PC-9 (cell line): ENCODE results near the gene JUND. TPM values are rescaled to one million over a fixed set of nuclear protein-coding genes. Genes with fewer than 3 reads are reported as not detected.

Experiments used
- BruUV-seq: library from RNA; stranded (reverse); fragments of 400-500 nt; replicated peaks from 2 replicates; lab custom pipeline; 2021; lab: Mats Ljungman, UMichigan
- CTCF ChIA-PET: fragments of 300-600 bp; sonication (Branson Sonifier 250); formaldehyde crosslinking; loops from one replicate; lab custom pipeline; 2022; ENCODE audit warnings: antibody characterized with exemption; lab: Charles Lee
- POLR2A ChIA-PET: fragments of 300-600 bp; sonication (Branson Sonifier 250); formaldehyde crosslinking; loops from one replicate; lab custom pipeline; 2022; ENCODE audit warnings: antibody characterized with exemption; ENCODE audit not compliant: unreplicated experiment; lab: Charles Lee
- DNase-seq, 2 experiments: peaks; one replicate each; pipeline versions ENCODE4 v3.0.0 to v3.0.0-alpha.2; 2015 to 2022; ENCODE audit warnings: mixed read lengths in 1 of 2
- H2AFZ ChIP-seq: fragments of 200-600 bp; sonication (generic); 2 replicates; pipeline ENCODE4 v1.8.1; 2017; ENCODE audit warnings: antibody characterized with exemption
- H3F3A ChIP-seq: fragments of 200-600 bp; sonication (generic); 2 replicates; pipeline ENCODE4 v1.8.1; 2017; ENCODE audit warnings: antibody characterized with exemption, mild to moderate bottlenecking, low read depth; ENCODE audit not compliant: insufficient read depth
- H3K27ac ChIP-seq: fragments of 200-600 bp; sonication (generic); 2 replicates; pipeline ENCODE4 v1.6.1; 2016; ENCODE audit warnings: mixed run types
- H3K27me3 ChIP-seq: fragments of 200-600 bp; sonication (generic); 2 replicates; pipeline ENCODE4 v1.6.1; 2016; ENCODE audit warnings: low read depth, mixed run types; ENCODE audit not compliant: insufficient read depth
- H3K36me3 ChIP-seq: fragments of 200-600 bp; sonication (generic); 2 replicates; pipeline ENCODE4 v1.6.1; 2016; ENCODE audit warnings: low read depth, mixed run types
- H3K4me1 ChIP-seq: fragments of 200-600 bp; sonication (generic); replicated peaks from 2 replicates; pipeline ENCODE4 v1.6.1; 2016; ENCODE audit warnings: mixed run types; ENCODE audit not compliant: insufficient read depth
- H3K4me2 ChIP-seq: fragments of 200-600 bp; sonication (generic); 2 replicates; pipeline ENCODE4 v1.6.1; 2017; ENCODE audit warnings: mixed run types
- H3K4me3 ChIP-seq: fragments of 200-600 bp; sonication (generic); 2 replicates; pipeline ENCODE4 v1.6.1; 2016; ENCODE audit warnings: mixed run types
- H3K79me2 ChIP-seq: fragments of 200-600 bp; sonication (generic); 2 replicates; pipeline ENCODE4 v1.6.1; 2017; ENCODE audit warnings: low read depth, mixed run types
- H3K9me2 ChIP-seq: fragments of 200-600 bp; sonication (generic); 2 replicates; pipeline ENCODE4 v1.8.1; 2017; ENCODE audit warnings: mild to moderate bottlenecking; ENCODE audit not compliant: insufficient read depth
- H3K9me3 ChIP-seq: fragments of 200-600 bp; sonication (generic); 2 replicates; pipeline ENCODE4 v1.8.1; 2016; ENCODE audit warnings: low read depth; ENCODE audit not compliant: insufficient read depth
- H4K20me1 ChIP-seq: fragments of 200-600 bp; sonication (generic); 2 replicates; pipeline ENCODE4 v1.8.1; 2017; ENCODE audit not compliant: insufficient read depth
- CTCF ChIP-seq: fragments of 200-600 bp; sonication (generic); conservative IDR thresholded peaks from 2 replicates; pipeline ENCODE4 v1.6.1; 2017; ENCODE audit warnings: mixed run types, antibody characterized with exemption, mild to moderate bottlenecking, moderate library complexity
- EZH2 ChIP-seq: fragments of 200-600 bp; sonication (generic); IDR thresholded peaks from 2 replicates; pipeline ENCODE4 v1.8.0; 2017; ENCODE audit warnings: antibody characterized with exemption, low read depth
- intact Hi-C: fragments of 100-400 bp; cut with micrococcal nuclease; formaldehyde crosslinking; loops from one replicate; pipeline ENCODE4 v1.10.0; 2022; ENCODE audit not compliant: unreplicated experiment
- total RNA-seq: library from RNA; stranded (reverse); gene quantifications from 2 replicates; pipeline ENCODE4 v1.2.3, GENCODE V29; 2021

Gene JUND
- total RNA-seq, 1 experiment from 2014 or later, result 115 TPM

GRCh38 chr19:18280247-18281081 is 958 bp downstream of the JUND start:
- H3K27me3 ChIP-seq, result no peaks in the 10 kb centered on the region
- peaks cover 54% of the 10 kb centered on the region for H3K79me2 ChIP-seq
- no peak for TF ChIP-seq EZH2
- no peak for TF ChIP-seq CTCF
- H3K9me3 ChIP-seq, result no peaks in the 10 kb centered on the region
- H3K36me3 ChIP-seq, result peaks cover 5% of the 10 kb centered on the region; the same call in 1 of the 2 replicates
- ChIA-PET CTCF (interaction anchor here (0.7 to 2.9 kb wide), 4 partner anchors 26 to 107 kb away, joined by 4 to 46 read pairs (median 6); partner anchors contain the start of gene RAB3A), POLR2A (interaction anchor here (0.6 to 2.4 kb wide), 12 partner anchors 12 to 212 kb away, joined by 3 to 85 read pairs (median 12); partner anchors contain the start of genes GDF15 and LSM4)
- H3K4me1 ChIP-seq, result peaks cover 26% of the 10 kb centered on the region
- intact Hi-C loops, result loop anchor here (1.0 kb wide), 1 partner anchor 24 kb away; no protein-coding TSS in a partner anchor
- BruUV-seq, result no TSS peak
- H3K4me3 ChIP-seq, result peak overlapping the region; percentile 90
- H3K4me2 ChIP-seq, result peak overlapping the region; percentile 83
- H3F3A ChIP-seq, result peaks cover 57% of the 10 kb centered on the region
- H4K20me1 ChIP-seq, result peaks cover 25% of the 10 kb centered on the region
- H2AFZ ChIP-seq, result no peak overlapping the region
- no peaks in the 10 kb centered on the region for H3K9me2 ChIP-seq
- H3K27ac ChIP-seq, result peak overlapping the region; percentile 90
- peak; percentile 72 to 78 for DNase-seq

GRCh38 chr19:18279516-18280246 is 1.7 kb downstream of the JUND start:
- POLR2A ChIA-PET, result interaction anchor here (0.5 to 2.0 kb wide), 15 partner anchors 13 to 1053 kb away, joined by 3 to 85 read pairs (median 5); partner anchors contain the start of genes DDX49 and GDF15

More at GRCh38 chr19:18279516-18280246, 1.7 kb downstream of the JUND start:
- H3K9me2 ChIP-seq, result no peaks in the 10 kb centered on the region
- CTCF ChIA-PET, result interaction anchor here (0.5 to 2.9 kb wide), 18 partner anchors 13 to 1040 kb away, joined by 3 to 46 read pairs (median 4); partner anchors contain the start of genes LSM4 and RAB3A
- H3K4me2 ChIP-seq, result peak overlapping the region; percentile 83
- TSS peak; percentile 45 for BruUV-seq
- peaks cover 55% of the 10 kb centered on the region for H3K79me2 ChIP-seq
- H3K27ac ChIP-seq, result peak overlapping the region; percentile 90
- H3K4me3 ChIP-seq, result peak overlapping the region; percentile 90
- peaks cover 25% of the 10 kb centered on the region for H4K20me1 ChIP-seq
- TF ChIP-seq EZH2 (no peak), CTCF (peak; percentile 99)
- H3K27me3 ChIP-seq, result no peaks in the 10 kb centered on the region
- peak overlapping the region; percentile 58 for H2AFZ ChIP-seq
- peaks cover 34% of the 10 kb centered on the region for H3K4me1 ChIP-seq
- intact Hi-C loops, result loop anchor here (1.0 to 5.0 kb wide), 2 partner anchors 44 to 133 kb away; partner anchors contain the start of gene LSM4
- H3F3A ChIP-seq, result peaks cover 57% of the 10 kb centered on the region
- peaks cover 5% of the 10 kb centered on the region; the same call in 1 of the 2 replicates for H3K36me3 ChIP-seq
- DNase-seq, result peak; percentile 88 to 93
- H3K9me3 ChIP-seq, result no peaks in the 10 kb centered on the region
